Stimulated activated CD8-positive, alpha-beta memory T cell treated with anti-CD3 and anti-CD28 coated beads, Interleukin-12 subunit alpha, Interleukin-12 subunit beta, amount 100 ng/mL, for 24 hours (primary cell): ENCODE data around the gene ENSA.
"Not testable (repeated sequence)": the region's sequence is repeated elsewhere in the genome, so short reads cannot be mapped to it uniquely, and the experiment has no call there.

Experiments used
- DNase-seq: peaks from one replicate; pipeline ENCODE4 v3.0.0-alpha.2; 2020; ENCODE audit errors: extremely low read depth

The ENSA gene, protein sequence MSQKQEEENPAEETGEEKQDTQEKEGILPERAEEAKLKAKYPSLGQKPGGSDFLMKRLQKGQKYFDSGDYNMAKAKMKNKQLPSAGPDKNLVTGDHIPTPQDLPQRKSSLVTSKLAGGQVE

DNA sequence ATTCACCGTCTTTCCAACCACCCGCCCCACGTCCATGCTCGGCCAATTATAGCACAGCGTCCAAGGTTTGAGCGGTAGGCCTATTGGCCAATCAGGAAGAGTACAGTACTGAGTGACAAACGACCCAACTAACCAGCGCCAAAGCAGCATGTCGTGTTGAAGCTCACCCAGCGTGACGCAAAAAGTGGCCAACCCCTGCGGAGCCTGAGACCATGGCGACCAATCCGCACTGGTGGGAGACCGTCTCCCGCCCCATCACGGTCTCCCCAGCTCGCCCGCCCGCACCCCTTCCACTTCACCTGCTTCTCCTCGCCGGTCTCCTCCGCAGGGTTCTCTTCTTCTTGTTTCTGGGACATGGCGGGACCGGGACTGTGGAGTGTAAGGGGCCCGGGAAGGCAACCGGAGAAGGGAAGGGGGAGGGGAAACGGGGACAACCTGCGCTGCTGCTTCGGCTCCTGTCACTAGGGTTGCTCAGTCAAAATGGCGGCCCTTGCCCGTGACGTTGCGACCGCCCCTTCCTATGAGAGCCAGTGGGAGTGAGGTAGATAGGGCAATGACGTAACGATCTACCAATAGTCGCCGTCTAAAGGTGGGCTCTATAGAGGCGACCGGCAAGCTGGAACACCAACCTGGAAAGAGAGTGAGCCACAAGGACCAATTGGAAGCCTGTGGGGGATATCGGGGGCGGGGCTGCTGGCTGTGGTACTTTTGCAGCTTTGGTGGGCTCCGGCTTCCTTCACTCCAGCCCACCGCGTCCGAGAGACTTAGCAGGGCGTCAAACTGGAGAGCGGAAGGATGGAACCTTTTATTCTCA is at the start of gene ENSA:
ENSA (minus strand) TSS at position 498 of the 814 bp plus-strand sequence; CDS start at position 356, 142 bp downstream.
- peak; percentile 84 for DNase-seq

DNA sequence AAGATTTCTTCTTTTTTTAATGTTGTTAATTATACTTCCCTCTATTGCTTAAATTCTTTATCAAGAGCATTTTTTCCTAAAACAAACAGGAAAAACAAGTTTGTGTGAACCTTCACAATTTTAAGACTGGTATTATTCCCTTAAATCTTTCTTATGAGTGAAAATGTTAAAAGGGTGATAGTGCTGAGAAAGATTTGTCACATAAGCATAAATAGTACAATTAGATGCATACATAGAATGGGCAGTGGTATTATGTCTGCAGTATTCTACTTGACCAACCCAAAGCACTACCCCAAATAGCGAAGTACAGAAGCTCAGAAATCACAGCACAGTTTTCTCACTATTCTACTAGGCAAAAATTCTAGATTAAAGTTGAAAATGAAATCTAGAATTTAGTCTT is 49.6 kb upstream of the ENSA start:
- DNase-seq, result no peak

DNA sequence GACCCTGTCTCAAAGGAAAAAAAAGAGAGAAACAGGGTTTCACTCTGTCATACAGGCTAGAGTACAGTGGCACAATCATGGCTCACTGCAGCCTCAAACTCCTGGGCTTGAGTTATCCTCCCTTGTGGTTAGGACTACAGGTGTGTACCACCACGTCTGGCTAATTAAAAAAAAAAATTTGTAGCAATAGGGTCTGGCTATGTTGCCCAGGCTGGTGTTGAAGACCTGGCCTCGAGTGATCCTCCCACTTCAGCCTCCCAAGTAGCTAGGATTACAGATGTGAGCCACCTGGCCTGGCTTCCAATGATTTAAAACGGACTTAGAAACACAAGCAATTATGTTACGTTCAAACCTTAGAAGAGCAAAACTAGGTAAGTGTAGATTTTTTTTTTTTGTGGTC is 45.5 kb upstream of the ENSA start:
- no peak for DNase-seq

DNA sequence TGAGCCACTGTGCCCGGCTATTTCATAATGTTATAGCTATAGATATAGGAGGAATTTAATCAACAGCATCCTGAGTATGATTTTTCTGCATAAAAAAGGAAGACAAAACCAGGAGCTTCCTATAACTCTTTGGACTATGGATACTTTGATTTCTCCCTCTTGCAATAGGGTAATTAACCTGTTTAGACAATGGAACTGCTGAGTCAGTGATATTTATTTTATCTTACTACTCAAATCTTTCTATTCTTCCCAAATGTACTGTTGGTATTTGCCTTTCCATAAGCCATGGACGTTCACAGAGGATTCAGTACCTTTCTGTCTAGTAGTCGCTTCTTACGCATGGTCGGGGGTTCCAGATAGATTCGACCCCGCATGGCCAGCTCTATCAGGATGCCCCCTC is 33.9 kb upstream of the ENSA start:
- no peak for DNase-seq

DNA sequence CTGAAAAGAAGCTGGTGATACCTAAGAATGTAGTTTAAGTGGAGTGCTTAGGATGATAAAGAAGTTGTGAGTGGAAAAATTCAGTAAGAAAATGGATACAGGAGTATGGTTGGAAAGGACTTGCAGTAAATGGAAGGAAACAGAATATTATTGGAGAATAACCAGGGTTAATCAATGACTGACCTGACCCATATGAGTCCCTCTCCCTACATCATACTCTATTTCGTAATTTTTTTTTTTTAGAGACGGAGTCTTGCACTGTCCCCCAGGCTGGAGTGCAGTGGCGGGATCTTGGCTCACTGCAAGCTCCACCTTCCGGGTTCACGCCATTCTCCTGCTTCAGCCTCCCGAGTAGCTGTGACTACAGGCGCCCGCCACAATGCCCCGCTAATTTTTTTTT is 33.4 kb upstream of the ENSA start:
- no peak for DNase-seq

DNA sequence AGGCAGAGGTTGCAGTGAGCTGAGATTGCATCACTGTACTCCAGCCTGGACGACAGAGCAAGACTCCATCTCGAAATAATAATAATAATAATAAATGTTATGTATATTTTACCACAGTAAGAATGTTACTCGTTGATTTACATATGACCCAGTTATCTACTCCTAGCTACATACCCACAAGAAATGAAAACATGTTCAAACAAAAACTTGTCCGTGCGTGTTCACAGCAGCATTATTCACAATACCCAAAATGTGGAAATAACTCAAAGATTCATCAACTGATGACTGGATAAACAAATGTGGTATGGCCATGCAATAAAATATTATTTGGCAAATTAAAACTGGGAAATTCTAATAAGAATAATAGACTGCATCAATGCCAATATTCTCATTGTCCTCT is 31.7 kb upstream of the ENSA start:
- DNase-seq, result no peak

DNA sequence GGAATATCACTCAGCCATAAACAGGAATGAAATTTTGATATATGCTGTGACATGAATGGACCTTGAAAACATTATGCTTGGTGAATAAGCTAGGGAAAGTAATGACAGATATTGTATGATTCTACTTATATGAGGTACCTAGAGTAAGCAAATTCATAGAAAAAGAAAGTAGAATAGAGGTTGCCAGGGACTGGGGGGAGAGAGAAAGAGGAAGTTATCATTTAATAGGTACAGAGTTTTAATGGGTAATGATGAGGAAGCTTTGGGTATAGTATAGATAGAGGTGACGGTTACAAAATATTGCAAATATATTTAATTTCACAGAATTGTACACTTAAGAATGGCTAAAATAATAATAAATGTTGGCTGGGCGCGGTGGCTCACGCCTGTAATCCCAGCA is 31.2 kb upstream of the ENSA start:
- no peak for DNase-seq

DNA sequence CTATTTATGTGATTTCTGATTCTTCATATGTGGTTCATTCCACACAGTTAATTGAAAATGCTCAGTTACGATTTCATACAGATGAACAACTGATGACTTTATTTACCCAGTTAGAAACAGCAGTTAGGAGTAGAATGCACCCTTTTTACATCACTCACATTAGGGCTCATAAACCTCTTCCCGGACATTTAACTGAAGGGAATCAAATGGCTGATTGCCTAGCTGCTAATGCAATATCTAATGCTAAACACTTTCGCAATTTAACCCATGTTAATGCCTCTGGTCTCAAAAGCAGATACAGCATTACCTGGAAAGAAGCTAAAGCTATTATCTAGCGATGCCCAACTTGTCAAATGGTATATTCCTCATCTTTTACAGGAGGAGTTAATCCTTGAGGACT is 27.7 kb upstream of the ENSA start:
- not testable (repeated sequence) for DNase-seq

DNA sequence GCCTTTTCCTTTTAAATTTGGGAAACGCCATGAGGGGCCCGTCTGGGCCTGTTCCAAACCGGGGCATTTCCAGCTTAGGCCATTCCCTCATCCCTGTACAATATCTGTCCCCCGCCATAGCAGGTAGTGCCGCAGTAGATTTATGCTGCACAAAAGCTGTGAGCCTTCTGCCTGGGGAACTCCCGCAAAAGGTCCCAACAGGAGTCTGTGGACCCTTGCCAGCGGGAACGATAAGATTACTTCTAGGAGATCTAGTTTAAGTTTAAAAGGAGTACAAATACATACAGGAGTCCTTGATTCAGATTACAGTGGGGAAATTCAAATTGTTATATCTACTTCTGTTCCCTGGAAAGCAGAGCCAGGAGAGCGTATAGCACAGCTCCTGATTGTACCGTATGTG is 25.2 kb upstream of the ENSA start:
- DNase-seq, result not testable (repeated sequence)

DNA sequence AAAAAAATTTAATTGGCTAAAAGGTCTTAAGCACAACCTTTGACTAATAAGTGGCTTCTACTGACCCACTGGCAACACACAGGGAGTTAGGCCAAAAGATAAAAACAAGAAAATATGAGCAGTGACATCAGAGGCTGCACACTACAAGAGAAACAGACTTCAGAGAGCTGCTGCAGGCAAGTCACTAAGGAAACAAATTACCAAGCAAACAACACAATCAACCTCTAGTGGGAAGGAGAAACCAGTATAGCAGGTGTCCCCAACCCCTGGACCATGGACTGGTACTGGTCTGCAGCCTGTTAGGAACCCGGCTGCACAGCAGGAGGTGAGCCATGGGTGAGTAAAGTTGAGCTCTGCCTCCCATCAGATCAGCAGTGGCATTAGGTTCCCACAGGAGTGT is 20.8 kb upstream of the ENSA start:
- no peak for DNase-seq

DNA sequence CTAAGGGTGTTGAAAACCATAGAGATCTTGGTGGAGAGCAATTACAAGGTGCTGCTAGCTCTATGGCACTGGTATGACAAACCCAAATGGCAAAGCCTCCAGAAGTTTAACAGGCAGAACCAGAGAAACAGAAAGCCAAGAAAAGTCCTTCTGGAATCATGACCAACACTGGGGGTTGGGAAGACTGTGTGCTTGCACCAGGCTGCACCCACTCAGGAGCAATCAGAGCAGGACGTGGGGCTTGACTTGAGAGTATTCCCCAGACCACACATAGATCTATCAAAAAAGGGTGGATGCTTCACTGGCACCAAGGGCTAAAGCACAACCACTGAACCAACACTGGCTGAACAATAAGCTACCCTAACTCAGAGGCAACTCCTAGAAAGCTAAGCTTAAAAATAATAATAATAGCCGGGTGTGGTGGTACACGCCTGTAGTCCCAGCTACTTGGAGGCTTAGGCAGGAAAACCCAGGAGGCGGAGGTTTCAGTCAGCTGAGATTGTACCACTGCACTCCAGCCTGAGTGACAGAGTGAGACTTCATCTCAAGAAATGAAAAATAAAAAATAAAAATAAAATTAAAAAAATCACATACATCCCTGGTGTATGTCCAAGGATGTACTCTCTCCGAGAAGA is 20.1 kb upstream of the ENSA start:
- no peak for DNase-seq

DNA sequence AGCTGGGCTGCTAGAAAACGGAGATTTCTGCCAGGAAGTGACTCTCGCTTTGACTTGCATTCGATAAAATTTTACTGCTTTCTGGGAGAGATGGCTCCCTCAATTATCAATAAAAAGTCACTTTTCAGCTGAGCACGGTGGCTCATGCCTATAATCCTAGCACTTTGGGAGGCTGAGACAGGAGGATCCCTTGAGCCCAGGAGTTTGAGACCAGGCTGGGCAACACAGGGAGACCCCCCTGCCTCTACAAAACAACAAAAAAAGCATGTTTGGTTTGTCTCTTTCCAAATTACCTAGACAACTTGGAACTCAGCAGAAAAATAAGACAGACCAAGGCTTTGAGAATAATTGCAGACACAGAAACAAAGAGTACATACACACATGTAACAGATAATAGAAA is 12.9 kb upstream of the ENSA start:
- no peak for DNase-seq

DNA sequence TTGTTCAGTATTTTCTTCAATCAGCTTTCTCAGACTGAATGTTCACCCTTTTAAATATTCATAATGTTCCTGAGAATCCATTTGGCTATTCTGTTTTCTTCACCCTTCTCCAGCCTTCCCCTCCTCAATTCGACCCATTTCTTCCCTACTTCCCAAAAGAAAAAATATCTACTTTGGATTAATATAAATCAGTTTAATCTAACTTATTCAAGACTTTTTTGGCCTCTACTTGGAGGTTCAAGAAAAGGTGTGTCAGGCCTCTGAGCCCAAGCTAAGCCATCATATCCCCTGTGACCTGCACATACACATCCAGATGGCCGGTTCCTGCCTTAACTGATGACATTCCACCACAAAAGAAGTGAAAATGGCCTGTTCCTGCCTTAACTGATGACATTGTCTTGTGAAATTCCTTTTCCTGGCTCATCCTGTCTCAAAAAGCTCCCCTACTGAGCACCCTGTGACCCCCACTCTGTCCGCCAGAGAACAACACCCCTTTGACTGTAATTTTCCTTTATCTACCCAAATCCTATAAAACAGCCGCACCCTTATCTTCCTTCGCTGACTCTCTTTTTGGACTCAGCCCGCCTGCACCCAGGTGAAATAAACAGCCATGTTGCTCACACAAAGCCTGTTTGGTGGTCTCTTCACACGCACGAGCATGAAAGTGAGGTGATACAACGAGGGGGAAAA is 11.9 kb upstream of the ENSA start:
- not testable (repeated sequence) for DNase-seq

DNA sequence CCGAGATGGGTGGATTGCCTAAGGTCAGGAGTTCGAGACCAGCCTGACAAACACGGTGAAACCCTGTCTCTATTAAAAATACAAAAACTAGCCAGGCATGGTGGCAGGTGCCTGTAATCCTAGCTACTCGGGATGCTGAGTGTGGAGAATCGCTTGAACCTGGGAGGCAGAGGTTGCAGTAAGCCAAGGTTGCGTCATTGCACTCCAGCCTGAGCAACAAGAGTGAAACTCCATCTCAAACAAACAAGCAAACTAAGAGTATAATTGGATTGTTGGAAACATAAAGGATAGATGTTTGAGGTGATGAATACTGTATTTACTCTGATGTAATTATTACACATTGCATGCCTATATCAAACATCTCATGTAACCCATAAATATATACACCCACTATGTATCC is 9.0 kb upstream of the ENSA start:
- not testable (repeated sequence) for DNase-seq

DNA sequence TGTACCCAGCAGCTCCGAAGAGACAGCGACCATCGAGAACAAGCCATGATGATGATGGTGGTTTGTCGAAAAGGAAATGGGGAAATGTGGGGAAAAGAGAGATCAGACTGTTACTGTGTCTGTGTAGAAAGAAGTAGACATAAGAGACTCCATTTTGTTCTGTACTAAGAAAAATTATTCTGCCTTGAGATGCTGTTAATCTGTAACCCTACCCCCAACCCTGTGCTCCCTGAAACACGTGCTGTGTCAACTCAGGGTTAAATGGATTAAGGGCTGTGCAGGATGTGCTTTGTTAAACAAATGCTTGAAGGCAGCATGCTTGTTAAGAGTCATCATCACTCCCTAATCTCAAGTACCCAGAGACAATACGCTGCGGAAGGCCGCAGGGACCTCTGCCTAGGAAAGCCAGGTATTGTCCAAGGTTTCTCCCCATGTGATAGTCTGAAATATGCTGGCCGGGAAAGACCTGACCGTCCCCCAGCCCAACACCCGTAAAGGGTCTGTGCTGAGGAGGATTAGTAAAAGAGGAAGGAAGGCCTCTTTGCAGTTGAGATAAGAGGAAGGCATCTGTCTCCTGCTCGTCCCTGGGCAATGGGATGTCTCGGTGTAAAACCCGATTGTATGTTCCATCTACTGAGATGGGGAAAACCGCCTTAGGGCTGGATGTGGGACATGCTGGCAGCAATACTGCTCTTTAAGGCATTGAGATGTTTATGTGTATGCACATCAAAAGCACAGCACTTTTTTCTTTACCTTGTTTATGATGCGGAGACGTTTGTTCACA is 5.6 kb upstream of the ENSA start:
- DNase-seq, result not testable (repeated sequence)

DNA sequence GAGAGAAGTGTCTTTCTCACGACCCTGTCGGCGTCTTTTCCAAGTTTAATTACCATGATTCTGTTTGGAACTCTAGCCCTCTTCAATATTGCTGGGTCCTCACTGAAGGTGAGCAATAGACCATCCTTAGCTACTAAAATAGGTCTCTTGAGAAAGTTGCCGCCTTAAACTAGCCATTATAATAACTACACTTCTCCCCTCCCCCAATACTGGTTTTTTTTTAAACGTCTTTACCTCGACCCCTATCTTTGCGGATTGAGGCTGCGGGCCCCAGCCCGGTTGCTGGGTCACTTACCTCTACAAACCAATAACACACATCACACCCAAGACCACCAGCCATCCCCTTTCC is 672 bp downstream of the ENSA start:
- no peak for DNase-seq

DNA sequence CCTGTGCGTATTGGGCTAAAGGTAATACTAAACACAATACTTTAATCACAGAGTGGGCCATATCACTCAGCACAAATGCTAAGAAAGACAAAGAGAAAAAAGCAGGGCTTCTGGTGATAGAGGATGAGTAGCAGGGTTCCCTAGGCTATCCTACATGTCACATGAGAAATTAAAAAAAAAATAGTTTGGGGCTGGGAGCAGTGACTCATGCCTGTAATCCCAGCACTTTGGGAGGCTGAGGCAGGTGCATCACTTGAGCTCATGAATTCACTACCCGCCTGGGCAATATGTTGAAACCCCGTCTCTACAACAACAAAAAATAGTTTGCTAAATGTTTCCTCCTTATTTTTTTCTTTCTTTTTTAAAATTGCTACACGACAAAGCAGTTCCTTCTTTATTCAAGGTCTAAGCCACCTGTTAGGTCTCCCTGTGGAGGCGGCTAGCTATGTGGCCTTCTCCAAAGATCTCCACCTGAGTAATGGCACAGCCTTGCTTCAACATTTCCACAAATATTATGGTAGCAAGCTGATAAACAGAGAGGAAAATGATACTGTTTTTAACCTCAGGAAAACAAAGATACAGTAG is 1.5 kb downstream of the ENSA start:
- DNase-seq, result no peak

DNA sequence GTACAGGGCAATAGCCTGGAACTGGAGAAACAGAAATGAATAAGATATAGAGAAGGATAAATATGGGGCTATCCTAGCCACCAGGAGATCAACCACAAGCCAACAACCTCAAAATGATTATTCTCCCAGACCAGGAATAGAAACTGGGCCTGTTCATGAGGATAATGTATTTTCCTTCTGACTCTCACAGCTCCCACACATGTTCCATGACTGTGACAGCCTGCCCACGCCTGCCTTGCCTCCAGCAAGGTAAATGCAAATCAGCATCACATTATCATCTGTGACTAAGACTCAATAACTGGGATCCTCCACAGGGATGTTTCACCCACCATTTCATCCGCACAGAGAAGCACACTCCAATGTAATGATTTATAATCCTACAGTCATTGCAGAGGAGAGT is 3.3 kb downstream of the ENSA start:
- no peak for DNase-seq

DNA sequence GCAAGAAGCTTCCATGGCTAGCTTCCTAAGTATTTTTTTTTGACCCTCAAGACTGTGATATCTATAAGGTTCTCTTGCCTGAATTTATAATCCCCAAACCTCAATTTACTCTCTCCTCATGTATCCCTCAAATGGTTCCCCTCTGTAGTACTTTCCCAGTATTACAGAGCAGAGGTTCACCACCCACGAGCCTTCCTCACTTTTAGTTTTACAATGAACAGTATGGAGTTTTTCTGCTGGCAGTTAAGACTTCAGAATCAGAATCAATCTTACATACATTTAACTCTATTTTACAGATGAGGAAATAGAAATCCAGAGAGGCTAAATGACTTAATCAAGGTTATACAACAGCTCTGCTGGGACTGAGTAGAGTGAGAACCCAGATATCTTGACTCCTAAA is 4.9 kb downstream of the ENSA start:
- not testable (repeated sequence) for DNase-seq

DNA sequence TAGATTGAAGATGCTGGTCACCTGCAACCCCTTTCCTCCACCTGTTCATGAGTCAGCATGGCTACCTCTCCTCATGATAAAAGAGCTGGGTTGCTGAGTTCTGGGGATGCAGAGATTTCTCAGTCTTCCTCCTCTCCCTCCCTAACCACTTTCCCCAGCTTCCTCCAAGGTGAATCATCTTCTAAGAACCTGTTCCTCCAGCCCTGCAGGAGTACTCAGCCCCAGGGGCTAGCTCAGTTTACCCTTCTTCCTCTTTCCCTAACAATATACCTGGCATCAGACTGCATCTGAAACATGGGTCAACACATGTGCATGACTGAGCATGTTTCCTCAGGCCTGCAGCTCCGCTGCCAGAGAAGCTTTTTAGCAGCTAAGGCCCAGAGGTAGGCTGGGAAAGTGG is 5.3 kb downstream of the ENSA start:
- DNase-seq, result not testable (repeated sequence)

DNA sequence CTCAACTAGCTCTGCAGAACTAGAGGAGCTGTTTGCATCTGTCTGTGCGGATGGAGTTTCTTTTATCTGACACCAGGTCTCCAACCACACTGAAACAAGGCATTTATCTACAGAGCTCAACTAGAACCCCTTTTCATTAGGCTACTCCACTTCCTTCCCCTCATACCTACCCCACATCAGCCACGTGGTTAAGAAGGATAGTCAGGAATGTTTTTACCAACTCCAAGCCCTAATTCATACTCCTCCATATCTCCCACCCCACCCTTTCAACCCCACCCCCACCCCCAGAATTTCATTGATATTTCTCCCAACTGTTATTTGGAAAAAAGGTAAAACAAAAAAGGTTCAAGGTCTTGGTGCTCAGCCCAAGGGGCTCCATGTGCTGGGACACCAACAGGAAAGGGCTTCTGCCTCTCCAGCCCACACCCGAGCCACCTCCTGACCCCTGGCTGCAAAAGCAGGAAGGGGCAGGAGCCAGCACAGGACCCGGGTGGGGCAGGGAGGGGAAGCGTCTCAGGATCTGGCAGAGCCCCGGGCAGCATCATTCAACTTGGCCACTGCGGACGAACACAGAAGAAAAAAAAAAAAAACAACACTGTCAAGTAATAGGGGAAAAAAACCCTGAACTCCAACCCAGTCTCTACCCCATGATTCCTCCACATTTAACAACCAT is 7.0 kb downstream of the ENSA start:
- no peak for DNase-seq
